Prostate gland (tissue), 2 donors: ENCODE data around the gene DEFB124.

Source experiments
- POLR2A ChIP-seq: fragments of 450-650 bp; IDR thresholded peaks from one replicate; pipeline ENCODE4 v1.6.1; 2016; ENCODE audit warnings: antibody characterized with exemption, mild to moderate bottlenecking
- TF ChIP-seq, protein P1 (sequence below), 4 experiments: fragments of 200-600 bp in 2 of 4; fragments of 450-650 bp in 2 of 4; sonication (generic) in 2 of 4; IDR thresholded peaks; 1 replicate in 3 of 4; 2 replicates in 1 of 4; pipeline ENCODE4 v1.5.1; 2016 to 2019; ENCODE audit warnings: antibody characterized with exemption in 4 of 4, mild to moderate bottlenecking in 2 of 4, moderate library complexity in 2 of 4

DNA sequence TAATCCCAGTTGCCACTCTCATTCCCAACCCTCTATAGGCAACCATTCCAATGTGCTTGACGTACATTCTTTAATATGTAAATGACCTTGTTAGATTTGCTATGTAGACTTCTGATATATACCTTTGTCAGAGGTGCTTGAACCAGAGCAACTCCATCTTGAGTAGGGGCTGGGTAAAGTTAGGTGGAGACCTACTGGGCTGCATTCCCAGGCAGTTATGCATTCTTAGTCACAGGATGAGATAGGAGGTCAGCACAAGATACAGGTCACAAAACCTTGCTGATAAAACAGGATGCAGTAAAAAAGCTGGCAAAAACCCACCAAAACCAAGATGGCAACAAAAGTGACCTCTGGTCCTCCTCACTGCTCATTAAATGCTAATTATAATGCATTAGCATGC is 31.0 kb upstream of the DEFB124 start:
- TF ChIP-seq POLR2A = no peak
- TF ChIP-seq, protein P1, sequence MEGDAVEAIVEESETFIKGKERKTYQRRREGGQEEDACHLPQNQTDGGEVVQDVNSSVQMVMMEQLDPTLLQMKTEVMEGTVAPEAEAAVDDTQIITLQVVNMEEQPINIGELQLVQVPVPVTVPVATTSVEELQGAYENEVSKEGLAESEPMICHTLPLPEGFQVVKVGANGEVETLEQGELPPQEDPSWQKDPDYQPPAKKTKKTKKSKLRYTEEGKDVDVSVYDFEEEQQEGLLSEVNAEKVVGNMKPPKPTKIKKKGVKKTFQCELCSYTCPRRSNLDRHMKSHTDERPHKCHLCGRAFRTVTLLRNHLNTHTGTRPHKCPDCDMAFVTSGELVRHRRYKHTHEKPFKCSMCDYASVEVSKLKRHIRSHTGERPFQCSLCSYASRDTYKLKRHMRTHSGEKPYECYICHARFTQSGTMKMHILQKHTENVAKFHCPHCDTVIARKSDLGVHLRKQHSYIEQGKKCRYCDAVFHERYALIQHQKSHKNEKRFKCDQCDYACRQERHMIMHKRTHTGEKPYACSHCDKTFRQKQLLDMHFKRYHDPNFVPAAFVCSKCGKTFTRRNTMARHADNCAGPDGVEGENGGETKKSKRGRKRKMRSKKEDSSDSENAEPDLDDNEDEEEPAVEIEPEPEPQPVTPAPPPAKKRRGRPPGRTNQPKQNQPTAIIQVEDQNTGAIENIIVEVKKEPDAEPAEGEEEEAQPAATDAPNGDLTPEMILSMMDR (IDR thresholded peaks at IDR 0.05) = no peak
